Upper lobe of right lung (tissue), 1 donor: ENCODE data around the gene FHOD1. TPM values are rescaled to one million over a fixed set of nuclear protein-coding genes. Genes with fewer than 3 reads are reported as not detected.

Experiments used
- ATAC-seq: fragments of 200-7000 bp; cut with Tn5 transposase; one replicate; pipeline ENCODE4 v1.9.1; 2020; ENCODE audit warnings: mild to moderate bottlenecking, moderate library complexity
- DNase-seq: peaks from one replicate; pipeline ENCODE4 v3.0.0-alpha.2; 2020
- H3K27ac ChIP-seq: fragments of 200-600 bp; one replicate; pipeline ENCODE4 v1.8.0; 2022
- H3K27me3 ChIP-seq: fragments of 200-600 bp; one replicate; pipeline ENCODE4 v1.8.0; 2022; ENCODE audit warnings: mild to moderate bottlenecking
- H3K36me3 ChIP-seq: fragments of 200-600 bp; one replicate; pipeline ENCODE4 v1.8.0; 2022
- H3K4me1 ChIP-seq: fragments of 200-600 bp; one replicate; pipeline ENCODE4 v1.8.0; 2022
- H3K4me3 ChIP-seq: fragments of 200-600 bp; one replicate; pipeline ENCODE4 v1.8.0; 2022; ENCODE audit warnings: mild to moderate bottlenecking
- H3K9me3 ChIP-seq: fragments of 200-600 bp; one replicate; pipeline ENCODE4 v1.8.0; 2022
- intact Hi-C: fragments of 100-400 bp; cut with DNase I; formaldehyde crosslinking; loops from one replicate; pipeline ENCODE4 v1.11.0; 2022
- total RNA-seq: library from RNA; stranded (reverse); fragmentation: NEBNext Ultra II Directional; extraction: Animal tissue kit (Norgen Biotek cat#: 25700); gene quantifications from one replicate; pipeline ENCODE4 v1.2.1, GENCODE V29; 2021
- TF ChIP-seq, protein P1 (sequence below): fragments of 200-600 bp; IDR thresholded peaks from one replicate; pipeline ENCODE4 v1.8.0; 2022; ENCODE audit warnings: antibody characterized with exemption
- donor health status: DM: no; HTN: yes; CAD: no; lungs with severe emphysema.

Gene FHOD1
- total RNA-seq, 1 donor from 2014 or later, result 94.9 TPM

GRCh38 chr16:67206838-67207248 is 40.4 kb downstream of the FHOD1 start:
- H3K4me3 ChIP-seq, result no peak overlapping the region
- ATAC-seq (no peak), DNase-seq (no peak)
- no peaks in the 10 kb centered on the region for H3K27me3 ChIP-seq
- intact Hi-C loops, result no loop called here
- no peaks in the 10 kb centered on the region for H3K9me3 ChIP-seq
- H3K36me3 ChIP-seq, result peaks cover 18% of the 10 kb centered on the region
- no peaks in the 10 kb centered on the region for H3K4me1 ChIP-seq
- TF ChIP-seq, protein P1, sequence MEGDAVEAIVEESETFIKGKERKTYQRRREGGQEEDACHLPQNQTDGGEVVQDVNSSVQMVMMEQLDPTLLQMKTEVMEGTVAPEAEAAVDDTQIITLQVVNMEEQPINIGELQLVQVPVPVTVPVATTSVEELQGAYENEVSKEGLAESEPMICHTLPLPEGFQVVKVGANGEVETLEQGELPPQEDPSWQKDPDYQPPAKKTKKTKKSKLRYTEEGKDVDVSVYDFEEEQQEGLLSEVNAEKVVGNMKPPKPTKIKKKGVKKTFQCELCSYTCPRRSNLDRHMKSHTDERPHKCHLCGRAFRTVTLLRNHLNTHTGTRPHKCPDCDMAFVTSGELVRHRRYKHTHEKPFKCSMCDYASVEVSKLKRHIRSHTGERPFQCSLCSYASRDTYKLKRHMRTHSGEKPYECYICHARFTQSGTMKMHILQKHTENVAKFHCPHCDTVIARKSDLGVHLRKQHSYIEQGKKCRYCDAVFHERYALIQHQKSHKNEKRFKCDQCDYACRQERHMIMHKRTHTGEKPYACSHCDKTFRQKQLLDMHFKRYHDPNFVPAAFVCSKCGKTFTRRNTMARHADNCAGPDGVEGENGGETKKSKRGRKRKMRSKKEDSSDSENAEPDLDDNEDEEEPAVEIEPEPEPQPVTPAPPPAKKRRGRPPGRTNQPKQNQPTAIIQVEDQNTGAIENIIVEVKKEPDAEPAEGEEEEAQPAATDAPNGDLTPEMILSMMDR, result no peak
- H3K27ac ChIP-seq, result no peak overlapping the region

GRCh38 chr16:67206129-67206837 is 41.0 kb downstream of the FHOD1 start:
- Histone ChIP-seq H3K36me3 (peaks cover 24% of the 10 kb centered on the region), H3K4me1 (no peaks in the 10 kb centered on the region), H3K9me3 (no peaks in the 10 kb centered on the region), H3K27ac (no peak overlapping the region), H3K4me3 (no peak overlapping the region), H3K27me3 (no peaks in the 10 kb centered on the region)
- DNase-seq (no peak), ATAC-seq (no peak)
- TF ChIP-seq, protein P1, result no peak
- intact Hi-C loops, result no loop called here

DNA sequence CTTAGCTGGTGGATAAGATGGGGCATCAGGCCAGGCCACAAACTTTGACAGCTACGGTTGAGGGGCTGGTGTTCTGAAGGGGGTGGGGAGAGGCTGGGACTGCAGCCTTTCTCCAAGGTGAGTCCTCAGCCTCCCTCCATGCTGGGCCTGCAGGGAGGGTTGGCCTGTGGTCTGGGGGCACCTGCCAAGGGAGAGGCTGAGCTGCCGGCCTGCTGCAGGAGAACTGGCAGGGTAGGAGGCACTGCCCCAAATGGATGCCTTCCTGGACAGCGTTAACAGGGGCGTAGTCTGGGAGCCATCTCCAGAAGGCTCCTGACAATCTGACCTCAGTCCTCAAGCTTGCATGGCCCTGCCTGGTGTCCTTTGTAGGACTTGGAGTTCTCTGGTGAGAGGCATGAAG is 43.2 kb downstream of the FHOD1 start:
- no peak for DNase-seq
- TF ChIP-seq, protein P1, result no peak
- H3K27me3 ChIP-seq, result no peaks in the 10 kb centered on the region
- H3K27ac ChIP-seq, result no peak overlapping the region
- intact Hi-C loops, result no loop called here
- H3K36me3 ChIP-seq, result peaks cover 26% of the 10 kb centered on the region
- no peak overlapping the region for H3K4me3 ChIP-seq
- no peaks in the 10 kb centered on the region for H3K9me3 ChIP-seq
- H3K4me1 ChIP-seq, result no peaks in the 10 kb centered on the region
- no peak for ATAC-seq

DNA sequence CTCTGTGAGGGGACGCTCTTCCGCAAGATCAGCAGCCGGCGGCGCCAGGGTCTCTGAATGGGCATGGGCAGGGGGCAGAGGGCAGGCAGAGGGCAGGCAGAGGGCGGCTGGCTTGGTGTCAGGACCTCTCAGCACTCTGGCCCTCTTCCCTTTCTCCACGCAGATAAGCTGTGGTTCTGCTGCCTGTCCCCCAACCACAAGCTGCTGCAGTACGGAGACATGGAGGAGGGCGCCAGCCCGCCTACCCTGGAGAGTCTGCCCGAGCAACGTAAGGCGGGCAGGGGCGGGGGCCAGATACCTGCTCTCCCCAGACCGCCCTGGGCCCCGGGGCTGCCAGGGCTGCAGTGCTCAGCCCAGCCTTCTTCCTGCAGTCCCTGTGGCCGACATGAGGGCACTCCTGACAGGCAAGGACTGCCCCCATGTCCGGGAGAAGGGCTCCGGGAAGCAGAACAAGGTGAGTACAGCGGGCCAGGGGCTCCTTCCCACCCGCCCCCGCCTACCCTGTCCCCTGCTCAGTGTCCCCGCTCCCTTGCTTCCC is 44.3 kb downstream of the FHOD1 start:
- intact Hi-C loops, result no loop called here
- H3K27ac ChIP-seq, result no peak overlapping the region
- H3K4me1 ChIP-seq, result peaks cover 6% of the 10 kb centered on the region
- TF ChIP-seq, protein P1, result no peak
- H3K4me3 ChIP-seq, result no peak overlapping the region
- ATAC-seq (no peak), DNase-seq (no peak)
- H3K27me3 ChIP-seq, result no peaks in the 10 kb centered on the region
- peaks cover 35% of the 10 kb centered on the region for H3K36me3 ChIP-seq
- H3K9me3 ChIP-seq, result no peaks in the 10 kb centered on the region

- Histone ChIP-seq H3K4me1 (peaks cover 9% of the 10 kb centered on the region), H3K4me3 (no peak overlapping the region), H3K36me3 (peaks cover 41% of the 10 kb centered on the region), H3K9me3 (no peaks in the 10 kb centered on the region), H3K27me3 (no peaks in the 10 kb centered on the region), H3K27ac (no peak overlapping the region)
- DNase-seq (no peak), ATAC-seq (no peak)
- intact Hi-C loops, result no loop called here
- TF ChIP-seq, protein P1, result no peak
Observed at GRCh38 chr16:67202426-67202825, 44.9 kb downstream of the FHOD1 start.
